Endothelial cell (in vitro differentiated cells): ENCODE measurements around the gene TBC1D9. TPM values are rescaled to one million over a fixed set of nuclear protein-coding genes. Genes with fewer than 3 reads are reported as not detected.
A peak's percentile ranks its signal among the peaks of the same experiment; 100 is the strongest.

Experiments
- DNase-seq: peaks from one replicate; pipeline ENCODE4 v3.0.0; 2021; ENCODE audit warnings: low spot score
- H3K27ac Mint-ChIP-seq: one replicate; pipeline ENCODE4 v1.8.0; 2021; ENCODE audit warnings: mixed read lengths, inconsistent platforms; ENCODE audit not compliant: unreplicated experiment
- H3K27me3 Mint-ChIP-seq: one replicate; pipeline ENCODE4 v1.8.0; 2021; ENCODE audit warnings: mild to moderate bottlenecking, moderate library complexity, mixed read lengths, inconsistent platforms; ENCODE audit not compliant: unreplicated experiment
- H3K36me3 Mint-ChIP-seq: one replicate; pipeline ENCODE4 v1.8.0; 2021; ENCODE audit warnings: mild to moderate bottlenecking, low read depth, mixed read lengths, inconsistent platforms; ENCODE audit not compliant: unreplicated experiment
- H3K4me1 Mint-ChIP-seq: one replicate; pipeline ENCODE4 v1.8.0; 2021; ENCODE audit warnings: mild to moderate bottlenecking, mixed read lengths, inconsistent platforms; ENCODE audit not compliant: unreplicated experiment
- H3K4me3 Mint-ChIP-seq: one replicate; pipeline ENCODE4 v1.8.0; 2021; ENCODE audit warnings: mild to moderate bottlenecking, mixed read lengths, inconsistent platforms; ENCODE audit not compliant: unreplicated experiment
- H3K9me3 Mint-ChIP-seq: one replicate; pipeline ENCODE4 v1.8.0; 2021; ENCODE audit warnings: mixed read lengths, inconsistent platforms; ENCODE audit not compliant: unreplicated experiment
- long read RNA-seq: library from polyadenylated mRNA; unstranded; transcript quantifications from one replicate; pipeline ENCODE4 v2.0.0, GENCODE V29; 2020; ENCODE audit not compliant: unreplicated experiment
- total RNA-seq: library from RNA; stranded (reverse); fragmentation: NEBNext Ultra II Directional; extraction: Animal tissue kit (Norgen Biotek cat#: 25700); gene quantifications from one replicate; pipeline ENCODE4 v1.2.1, GENCODE V29; 2021; ENCODE audit not compliant: unreplicated experiment
- TF ChIP-seq, protein P1 (sequence below): fragments of 200-600 bp; sonication (generic); IDR thresholded peaks from one replicate; pipeline ENCODE4 v1.5.0; 2021; ENCODE audit warnings: antibody characterized with exemption; ENCODE audit not compliant: unreplicated experiment

Gene TBC1D9
- 25.5 TPM for total RNA-seq
- long read RNA-seq, partial matches to known transcripts: 1 of 3 reads
- long read RNA-seq, other reads (novel, unspliced or antisense): 2 of 3 reads

- DNase-seq: peak; percentile 85
- Mint-ChIP-seq H3K9me3 (no peaks in the 10 kb centered on the region), H3K36me3 (peaks cover 17% of the 10 kb centered on the region), H3K4me3 (peak within 1 kb of the TSS; percentile 93), H3K27me3 (peaks cover 10% of the 10 kb centered on the region), H3K4me1 (peaks cover 28% of the 10 kb centered on the region), H3K27ac (peak within 1 kb of the TSS; percentile 94)
- TF ChIP-seq, protein P1, sequence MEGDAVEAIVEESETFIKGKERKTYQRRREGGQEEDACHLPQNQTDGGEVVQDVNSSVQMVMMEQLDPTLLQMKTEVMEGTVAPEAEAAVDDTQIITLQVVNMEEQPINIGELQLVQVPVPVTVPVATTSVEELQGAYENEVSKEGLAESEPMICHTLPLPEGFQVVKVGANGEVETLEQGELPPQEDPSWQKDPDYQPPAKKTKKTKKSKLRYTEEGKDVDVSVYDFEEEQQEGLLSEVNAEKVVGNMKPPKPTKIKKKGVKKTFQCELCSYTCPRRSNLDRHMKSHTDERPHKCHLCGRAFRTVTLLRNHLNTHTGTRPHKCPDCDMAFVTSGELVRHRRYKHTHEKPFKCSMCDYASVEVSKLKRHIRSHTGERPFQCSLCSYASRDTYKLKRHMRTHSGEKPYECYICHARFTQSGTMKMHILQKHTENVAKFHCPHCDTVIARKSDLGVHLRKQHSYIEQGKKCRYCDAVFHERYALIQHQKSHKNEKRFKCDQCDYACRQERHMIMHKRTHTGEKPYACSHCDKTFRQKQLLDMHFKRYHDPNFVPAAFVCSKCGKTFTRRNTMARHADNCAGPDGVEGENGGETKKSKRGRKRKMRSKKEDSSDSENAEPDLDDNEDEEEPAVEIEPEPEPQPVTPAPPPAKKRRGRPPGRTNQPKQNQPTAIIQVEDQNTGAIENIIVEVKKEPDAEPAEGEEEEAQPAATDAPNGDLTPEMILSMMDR: no peak
These were observed at the start of gene TBC1D9 for GRCh38 chr4:140756319-140757231. Gene TBC1D9, minus strand, starts transcription at chr4:140756385. Its CDS starts 340 bp downstream, at chr4:140756045.

- TF ChIP-seq, protein P1: no peak
- H3K4me3 Mint-ChIP-seq: no peak overlapping the region
- no peaks in the 10 kb centered on the region for H3K36me3 Mint-ChIP-seq
- H3K27me3 Mint-ChIP-seq: no peaks in the 10 kb centered on the region
- no peaks in the 10 kb centered on the region for H3K9me3 Mint-ChIP-seq
- peaks cover 18% of the 10 kb centered on the region for H3K4me1 Mint-ChIP-seq
- DNase-seq: no peak
- H3K27ac Mint-ChIP-seq: no peak overlapping the region
These were observed 49.1 kb upstream of the TBC1D9 start for GRCh38 chr4:140805293-140805692.

DNA sequence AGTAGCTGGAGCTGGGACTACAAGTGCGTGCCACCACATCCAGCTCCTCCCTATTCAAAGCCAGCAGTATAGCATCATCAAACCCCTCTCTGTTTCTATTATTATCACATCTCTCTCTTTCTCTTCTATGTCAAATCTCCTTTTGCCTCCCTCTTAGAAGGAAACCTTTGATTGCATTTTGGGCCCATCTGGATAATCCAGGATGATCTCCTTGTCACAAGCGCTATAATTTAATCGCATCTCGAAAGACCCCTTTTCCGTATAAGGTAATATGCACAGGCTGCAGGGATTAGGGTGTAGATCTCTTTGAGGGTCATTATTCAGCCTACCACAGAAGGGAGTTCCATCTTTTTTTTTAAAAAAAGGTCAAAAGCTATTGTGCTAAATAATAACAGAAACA is 46.4 kb upstream of the TBC1D9 start:
- TF ChIP-seq, protein P1: no peak
- Mint-ChIP-seq H3K4me3 (no peak overlapping the region), H3K27ac (no peak overlapping the region)

GRCh38 chr4:140800666-140801065 is 44.5 kb upstream of the TBC1D9 start:
- H3K4me1 Mint-ChIP-seq: peaks cover 12% of the 10 kb centered on the region
- H3K27me3 Mint-ChIP-seq: peaks cover 2% of the 10 kb centered on the region
- no peak for DNase-seq
- H3K27ac Mint-ChIP-seq: no peak overlapping the region
- no peaks in the 10 kb centered on the region for H3K36me3 Mint-ChIP-seq
- no peaks in the 10 kb centered on the region for H3K9me3 Mint-ChIP-seq
- no peak overlapping the region for H3K4me3 Mint-ChIP-seq
- TF ChIP-seq, protein P1: no peak

More for the DNA sequence above, 46.4 kb upstream of the TBC1D9 start:
- peaks cover 2% of the 10 kb centered on the region for H3K27me3 Mint-ChIP-seq
- H3K36me3 Mint-ChIP-seq: no peaks in the 10 kb centered on the region
- H3K9me3 Mint-ChIP-seq: no peaks in the 10 kb centered on the region
- no peak for DNase-seq
- peaks cover 12% of the 10 kb centered on the region for H3K4me1 Mint-ChIP-seq
